Measurements from ENCODE around the gene SAMD11. TPM values are rescaled to one million over a fixed set of nuclear protein-coding genes. Genes with fewer than 3 reads are reported as not detected.
A peak's percentile ranks its signal among the peaks of the same experiment; 100 is the strongest.
"Not testable (repeated sequence)": the region's sequence is repeated elsewhere in the genome, so short reads cannot be mapped to it uniquely, and the experiment has no call there.

Gene SAMD11
- total RNA-seq, 1 donor from 2014 or later: 6.0 TPM

GRCh38 chr1:985126-985525 lies 61.4 kb downstream of the SAMD11 start:
- H3K36me3 ChIP-seq: no peaks in the 10 kb centered on the region
- no peak for ATAC-seq
- intact Hi-C loops (cut with DNase I): loop anchor here (10.0 kb wide), 1 partner anchor 80 kb away; no protein-coding TSS in a partner anchor
- no peaks in the 10 kb centered on the region for H3K9me3 ChIP-seq
- no peaks in the 10 kb centered on the region for H3K4me1 ChIP-seq
- H3K27ac ChIP-seq: no peak overlapping the region
- no peak overlapping the region for H3K4me3 ChIP-seq
- H3K27me3 ChIP-seq: peaks cover 15% of the 10 kb centered on the region
- TF ChIP-seq CTCF (IDR thresholded peaks at IDR 0.05): no peak
- DNase-seq: no peak

- DNase-seq: not testable (repeated sequence)
- intact Hi-C loops (cut with DNase I): loop anchor here (10.0 kb wide), 1 partner anchor 77 kb away; no protein-coding TSS in a partner anchor
Measured at GRCh38 chr1:988061-988460, 64.3 kb downstream of the SAMD11 start.

GRCh38 chr1:991275-991674 lies 67.6 kb downstream of the SAMD11 start:
- H3K27me3 ChIP-seq; H3K4me1 ChIP-seq; H3K9me3 ChIP-seq; H3K27ac ChIP-seq; intact Hi-C loops (cut with DNase I); H3K4me3 ChIP-seq; ATAC-seq; H3K36me3 ChIP-seq; DNase-seq: not testable (repeated sequence)

More at GRCh38 chr1:988061-988460, 64.3 kb downstream of the SAMD11 start:
- H3K4me3 ChIP-seq, H3K36me3 ChIP-seq, H3K27me3 ChIP-seq, H3K9me3 ChIP-seq, H3K27ac ChIP-seq, H3K4me1 ChIP-seq, ATAC-seq: not testable (repeated sequence)

GRCh38 chr1:991895-992294 lies 68.2 kb downstream of the SAMD11 start:
- ATAC-seq (no peak), DNase-seq (no peak)
- H3K4me3 ChIP-seq: no peak overlapping the region
- no peaks in the 10 kb centered on the region for H3K9me3 ChIP-seq
- intact Hi-C loops (cut with DNase I): no loop called here
- peaks cover 2% of the 10 kb centered on the region for H3K27me3 ChIP-seq
- TF ChIP-seq CTCF (IDR thresholded peaks at IDR 0.05): no peak
- no peaks in the 10 kb centered on the region for H3K36me3 ChIP-seq
- H3K4me1 ChIP-seq: no peaks in the 10 kb centered on the region
- no peak overlapping the region for H3K27ac ChIP-seq

- peaks cover 7% of the 10 kb centered on the region for H3K27me3 ChIP-seq
- TF ChIP-seq CTCF (IDR thresholded peaks at IDR 0.05): no peak
- H3K4me3 ChIP-seq: no peak overlapping the region
- no peaks in the 10 kb centered on the region for H3K36me3 ChIP-seq
- H3K9me3 ChIP-seq: no peaks in the 10 kb centered on the region
- no peaks in the 10 kb centered on the region for H3K4me1 ChIP-seq
- no peak overlapping the region for H3K27ac ChIP-seq
- intact Hi-C loops (cut with DNase I): no loop called here
- ATAC-seq (no peak), DNase-seq (no peak)
Measured at GRCh38 chr1:992362-992761, 68.6 kb downstream of the SAMD11 start.

GRCh38 chr1:993379-993995 lies 69.8 kb downstream of the SAMD11 start:
- H3K36me3 ChIP-seq: no peaks in the 10 kb centered on the region
- TF ChIP-seq CTCF (IDR thresholded peaks at IDR 0.05): no peak
- intact Hi-C loops (cut with DNase I): no loop called here

More at GRCh38 chr1:993379-993995, 69.8 kb downstream of the SAMD11 start:
- H3K27me3 ChIP-seq: peaks cover 18% of the 10 kb centered on the region
- no peak overlapping the region for H3K4me3 ChIP-seq
- DNase-seq (peak; percentile 57), ATAC-seq (no peak)
- no peaks in the 10 kb centered on the region for H3K9me3 ChIP-seq
- no peak overlapping the region for H3K27ac ChIP-seq
- no peaks in the 10 kb centered on the region for H3K4me1 ChIP-seq

Other genes with a start within 250 kb of the SAMD11 start
- not detected for gene OR4F16, start 237.3 kb upstream of the SAMD11 start, total RNA-seq
- 54.5 TPM for gene NOC2L, start 35.3 kb downstream of the SAMD11 start, total RNA-seq
- gene KLHL17, start 36.7 kb downstream of the SAMD11 start, total RNA-seq: 17.0 TPM
- 2.1 TPM for gene PLEKHN1, start 42.6 kb downstream of the SAMD11 start, total RNA-seq
- gene PERM1, start 58.2 kb downstream of the SAMD11 start, total RNA-seq: 0.35 TPM
- gene HES4, start 76.2 kb downstream of the SAMD11 start, total RNA-seq: 26.8 TPM
- 93.6 TPM for gene ISG15, start 89.6 kb downstream of the SAMD11 start, total RNA-seq
- gene AGRN, start 96.2 kb downstream of the SAMD11 start, total RNA-seq: 135 TPM
- gene RNF223, start 150.4 kb downstream of the SAMD11 start, total RNA-seq: 0.55 TPM
- 9.7 TPM for gene C1orf159, start 192.2 kb downstream of the SAMD11 start, total RNA-seq
- not detected for gene TTLL10, start 250.0 kb downstream of the SAMD11 start, total RNA-seq